HG03558 (cell line): ENCODE data around the gene MBOAT2.
"Not testable (repeated sequence)": the region's sequence is repeated elsewhere in the genome, so short reads cannot be mapped to it uniquely, and the experiment has no call there.

Source experiments
- ATAC-seq: cut with Tn5 transposase; IDR thresholded peaks from one replicate; pipeline ENCODE4 v1.9.1; 2021; ENCODE audit warnings: moderate number of reproducible peaks; ENCODE audit not compliant: unreplicated experiment; ENCODE audit errors: extremely low read depth

The MBOAT2 gene

DNA sequence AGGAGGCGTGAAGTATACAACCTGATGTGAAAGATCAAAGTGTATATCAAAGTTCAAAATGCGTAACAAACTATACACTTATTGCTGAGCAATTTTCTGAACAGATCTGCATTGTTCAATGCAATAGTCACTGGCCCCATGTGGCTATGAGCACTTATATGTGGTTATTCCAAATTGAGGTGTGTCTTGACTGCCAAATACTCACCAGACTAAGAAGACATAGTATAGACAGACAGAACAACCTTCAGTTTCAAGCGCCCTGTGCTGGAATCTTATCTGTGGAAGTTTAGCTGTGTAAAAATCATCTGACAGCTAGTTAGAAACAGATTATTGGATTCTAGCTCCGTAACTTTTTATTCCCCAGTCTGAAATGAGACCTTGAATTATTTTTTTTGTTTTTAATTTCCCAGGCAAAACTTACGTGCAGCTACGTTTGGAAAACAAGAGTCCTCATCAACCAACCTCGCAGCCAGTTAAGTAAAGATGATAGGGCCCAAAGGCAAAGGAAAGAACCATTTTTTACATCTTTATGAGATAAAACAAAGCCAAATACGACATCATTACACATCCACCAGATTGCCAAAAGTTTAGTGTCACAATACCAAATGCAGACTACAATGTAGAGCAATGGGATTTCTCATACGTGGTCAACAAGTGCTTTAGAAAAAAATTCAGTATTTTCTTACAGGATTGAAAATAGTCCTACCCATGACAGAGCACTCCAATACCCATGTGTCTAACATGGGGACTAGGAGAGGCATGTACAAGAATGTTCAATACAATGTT, 37.2 kb downstream of the MBOAT2 start:
- ATAC-seq, result no peak

DNA sequence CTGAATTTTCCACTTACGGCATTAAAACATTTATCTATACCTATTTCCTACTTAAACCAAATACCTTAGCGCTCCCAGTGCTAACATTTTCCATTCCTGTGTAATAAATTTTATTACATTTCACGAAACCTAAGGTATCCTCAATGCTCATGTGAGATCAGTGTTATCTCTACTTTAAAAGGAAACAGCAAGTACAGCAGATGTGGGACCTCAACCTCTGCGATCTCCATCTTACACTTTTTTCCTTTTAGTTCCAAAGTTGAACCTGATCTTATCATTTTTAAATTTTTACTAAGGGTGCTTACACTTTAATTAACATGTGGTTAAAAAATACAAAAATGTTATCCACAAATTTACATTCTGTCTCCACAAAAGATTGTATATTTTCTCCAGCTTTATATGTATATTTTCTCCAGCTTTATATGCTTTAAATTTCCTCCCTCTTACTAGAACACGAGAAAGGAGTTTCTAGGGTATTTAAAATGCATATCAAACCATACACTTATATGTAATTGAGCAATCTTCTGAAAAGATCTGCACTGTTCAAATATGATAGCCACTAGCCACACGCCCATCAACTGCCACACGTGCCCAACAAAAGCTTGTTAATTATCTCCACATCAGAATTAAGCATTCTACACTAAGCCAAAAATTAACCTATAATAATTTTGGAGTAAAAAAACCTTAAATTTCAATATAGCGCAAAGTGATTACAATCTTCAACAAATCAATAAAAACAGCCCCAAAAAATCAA, 38.1 kb downstream of the MBOAT2 start:
- no peak for ATAC-seq

- ATAC-seq, result no peak
These were observed 40.6 kb downstream of the MBOAT2 start for GRCh38 chr2:8962890-8963289.

GRCh38 chr2:8957628-8958027, 45.9 kb downstream of the MBOAT2 start:
- ATAC-seq, result no peak

DNA sequence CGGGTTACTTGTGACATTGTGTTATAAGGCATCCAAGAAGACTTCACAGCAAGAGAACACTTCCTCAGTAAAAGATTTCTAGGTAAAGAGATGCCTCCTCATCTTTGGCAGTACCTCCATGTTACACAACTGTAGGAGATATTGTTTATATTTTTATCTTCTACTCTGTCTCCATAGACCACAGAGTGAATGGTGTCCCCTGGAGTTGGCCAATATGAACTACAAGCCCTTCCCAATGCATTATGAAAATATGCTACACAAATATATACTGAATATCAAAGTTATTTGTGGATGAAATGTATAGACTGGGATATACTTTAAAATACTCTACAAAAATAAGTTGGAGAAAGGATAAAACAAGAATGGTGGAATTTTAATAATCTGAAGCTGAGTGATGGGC, 46.7 kb downstream of the MBOAT2 start:
- no peak for ATAC-seq

- ATAC-seq, result no peak
These were observed 48.5 kb downstream of the MBOAT2 start for GRCh38 chr2:8954990-8955389.

DNA sequence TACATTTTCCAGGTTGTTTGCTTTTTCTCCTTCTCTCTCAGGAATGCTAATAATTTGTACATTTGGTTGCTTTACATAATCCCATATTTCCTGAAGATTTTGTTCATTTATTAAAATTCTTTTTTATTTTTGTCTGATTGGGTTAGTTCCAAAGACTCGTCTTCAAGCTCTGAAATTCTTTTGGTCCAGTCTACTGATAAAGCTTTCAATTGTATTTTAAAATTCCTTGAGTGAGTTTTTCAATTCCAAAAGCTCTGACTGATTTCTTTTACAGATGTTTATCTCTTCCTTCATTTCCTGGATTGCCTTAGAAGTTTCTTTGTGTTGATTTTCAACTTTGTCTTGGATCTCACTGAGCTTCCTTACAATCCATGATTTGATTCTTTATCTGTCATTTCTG, 50.0 kb downstream of the MBOAT2 start:
- ATAC-seq, result no peak

DNA sequence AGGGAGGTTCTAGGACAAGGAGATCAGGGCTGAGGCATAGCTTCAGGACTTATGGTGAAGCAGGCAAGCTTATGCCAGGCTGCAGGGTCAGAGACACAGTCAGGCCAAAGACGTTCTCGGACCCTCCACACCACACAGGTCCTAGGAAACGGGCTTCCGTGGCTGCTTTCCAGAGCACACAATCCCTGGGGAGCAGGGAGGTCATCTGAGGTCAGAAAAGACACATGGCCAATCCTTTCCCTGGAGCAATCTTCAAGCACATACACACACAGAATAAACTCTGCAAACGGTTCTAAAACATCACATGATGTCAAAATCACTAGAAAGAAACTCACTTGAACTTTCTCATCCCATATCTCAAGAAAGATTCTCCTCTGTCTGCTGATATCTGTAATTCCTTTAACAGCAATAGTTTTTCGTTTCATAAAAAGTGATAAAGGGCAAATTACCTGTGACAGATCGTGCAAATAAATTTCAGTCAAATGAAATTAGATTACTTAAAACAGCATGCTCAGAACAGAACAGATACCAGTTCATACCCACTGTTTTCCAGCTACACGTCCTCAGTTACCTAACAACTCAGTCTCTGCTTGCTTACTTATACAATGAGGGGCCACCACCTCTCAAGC, 63.9 kb downstream of the MBOAT2 start:
- ATAC-seq, result no peak

DNA sequence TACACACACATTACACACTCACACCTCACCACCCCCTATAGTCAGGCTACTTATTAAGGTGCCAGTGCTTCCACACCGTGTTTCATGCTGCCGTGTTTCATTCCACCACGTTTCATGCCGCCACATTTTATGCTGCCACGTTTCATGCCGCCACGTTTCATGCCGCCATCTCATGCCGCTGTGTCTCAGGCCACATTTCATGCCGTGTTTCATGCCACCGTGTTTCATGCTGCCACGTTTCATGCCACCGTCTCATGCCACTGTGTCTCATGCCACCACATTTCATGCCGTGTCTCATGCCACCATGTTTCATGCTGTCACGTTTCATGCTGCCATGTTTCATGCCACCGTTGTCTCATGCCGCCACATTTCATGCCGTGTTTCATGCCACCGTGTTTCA, 65.1 kb downstream of the MBOAT2 start:
- no peak for ATAC-seq

- ATAC-seq, result no peak
These were observed 67.5 kb downstream of the MBOAT2 start for GRCh38 chr2:8935982-8936381.

DNA sequence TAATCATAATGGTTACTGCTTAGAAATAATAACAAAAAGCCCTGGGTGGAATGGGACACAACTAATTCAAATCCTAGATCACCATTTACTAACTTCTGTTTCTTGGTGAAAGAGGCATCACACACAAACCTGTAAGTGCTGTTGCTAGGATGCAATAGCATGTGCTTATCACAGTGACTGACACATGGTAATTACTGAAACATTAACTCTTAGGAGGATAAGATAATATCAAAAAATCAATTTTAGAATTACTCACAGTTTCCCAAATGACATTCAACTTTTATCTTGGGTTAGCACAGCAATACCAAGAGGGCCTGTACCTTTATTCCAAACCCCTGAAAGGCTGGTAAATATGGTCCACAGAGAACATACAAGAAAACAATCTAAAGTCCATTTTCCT, 69.1 kb downstream of the MBOAT2 start:
- no peak for ATAC-seq

GRCh38 chr2:8932702-8933101, 70.8 kb downstream of the MBOAT2 start:
- ATAC-seq, result no peak

DNA sequence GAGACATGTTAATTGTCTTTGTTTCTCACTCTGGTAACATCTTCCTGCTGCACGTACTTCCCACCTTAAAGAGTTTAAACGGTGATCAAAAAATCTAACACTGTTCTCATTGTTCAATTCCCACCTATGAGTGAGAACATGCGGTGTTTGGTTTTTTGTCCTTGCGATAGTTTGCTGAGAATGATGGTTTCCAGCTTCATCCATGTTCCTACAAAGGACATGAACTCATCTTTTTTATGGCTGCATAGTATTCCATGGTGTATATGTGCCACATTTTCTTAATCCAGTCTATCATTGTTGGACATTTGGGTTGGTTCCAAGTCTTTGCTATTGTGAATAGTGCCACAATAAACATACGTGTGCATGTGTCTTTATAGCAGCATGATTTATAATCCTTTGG, 73.3 kb downstream of the MBOAT2 start:
- ATAC-seq, result not testable (repeated sequence)

GRCh38 chr2:8929128-8929527, 74.4 kb downstream of the MBOAT2 start:
- no peak for ATAC-seq

DNA sequence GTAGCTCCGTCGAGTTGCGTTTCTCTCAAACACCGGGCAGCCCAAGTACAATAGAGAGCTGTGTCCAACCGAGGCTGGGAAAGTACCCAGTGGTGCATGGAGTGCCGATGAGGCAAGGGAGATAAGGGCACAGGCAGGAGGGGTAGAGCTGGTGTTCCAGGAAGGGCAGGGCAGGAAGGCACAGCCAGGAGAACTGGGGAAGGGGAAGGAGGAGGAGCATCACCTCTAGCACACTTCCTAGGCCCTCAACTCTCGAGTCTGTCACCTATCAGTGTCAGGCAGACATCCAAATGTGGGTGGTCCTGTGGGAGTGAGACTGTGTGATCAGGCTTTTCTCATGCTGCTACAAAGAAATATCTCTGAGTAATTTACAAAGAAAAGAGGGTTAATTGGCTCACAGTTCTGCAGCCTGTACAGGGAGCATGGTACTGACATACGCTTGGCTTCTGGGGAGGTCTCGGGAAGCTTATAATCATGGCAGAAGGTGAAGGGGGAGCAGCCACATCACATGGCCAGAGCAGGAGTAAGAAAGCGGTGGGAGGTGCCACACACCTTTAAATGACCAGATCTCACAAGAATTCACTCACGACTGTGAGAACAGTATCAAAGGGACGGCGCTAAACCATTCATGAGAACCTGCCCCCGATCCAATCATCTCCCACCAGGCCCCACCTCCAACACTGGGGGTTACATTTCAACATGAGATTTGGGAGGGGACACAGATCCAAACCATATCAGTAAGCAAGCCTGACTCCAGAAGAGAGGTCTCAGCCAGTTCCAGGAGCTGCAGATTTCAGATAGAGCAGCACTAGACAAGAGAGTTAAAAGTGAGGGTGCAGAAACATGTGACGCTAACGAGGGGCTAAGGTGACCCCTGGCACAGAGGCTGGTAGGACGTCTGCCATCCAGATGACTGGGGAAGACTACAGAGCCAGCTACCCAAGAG, 75.7 kb downstream of the MBOAT2 start:
- no peak for ATAC-seq

- no peak for ATAC-seq
These were observed 77.1 kb downstream of the MBOAT2 start for GRCh38 chr2:8926356-8926755.

GRCh38 chr2:8925411-8925810, 78.1 kb downstream of the MBOAT2 start:
- no peak for ATAC-seq

DNA sequence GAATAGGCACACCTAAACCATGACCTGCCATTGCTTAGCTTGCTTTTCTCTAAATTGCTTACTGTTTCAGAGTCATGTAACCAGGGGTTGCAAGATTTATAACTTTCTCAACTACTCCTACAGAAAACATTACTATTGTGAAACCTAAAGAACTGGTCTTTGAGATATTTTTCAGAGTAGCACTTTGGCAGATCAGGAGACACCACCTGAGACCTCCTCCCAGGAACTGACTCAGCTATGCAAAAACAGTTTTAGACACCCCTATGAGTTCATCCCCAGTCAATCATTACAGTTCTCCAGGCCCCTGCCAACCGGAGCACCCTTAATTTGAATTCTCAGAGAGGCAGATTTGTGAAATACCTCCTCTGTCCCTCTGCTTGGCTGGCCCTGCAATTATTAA, 80.3 kb downstream of the MBOAT2 start:
- ATAC-seq, result no peak

GRCh38 chr2:8922431-8922830, 81.1 kb downstream of the MBOAT2 start:
- ATAC-seq, result no peak

DNA sequence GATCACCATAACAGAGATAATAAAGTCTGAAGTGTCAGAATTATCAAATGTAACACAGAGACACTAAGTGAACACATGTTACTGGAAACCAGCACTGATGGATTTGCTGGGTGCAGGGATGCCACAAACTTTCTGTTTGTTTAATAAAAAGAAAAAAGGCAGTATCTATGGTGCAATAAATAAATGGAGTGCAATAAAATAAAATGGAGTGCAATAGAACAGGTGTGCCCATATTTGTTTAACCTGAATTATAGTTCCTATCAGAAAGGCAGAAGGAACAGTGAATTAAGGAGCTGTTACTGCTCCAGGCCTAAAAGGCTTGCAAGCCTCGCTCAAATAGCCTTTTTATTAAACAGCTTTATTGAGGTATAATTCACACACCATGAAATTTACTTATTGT, 85.1 kb downstream of the MBOAT2 start:
- ATAC-seq, result no peak
